ENCODE measurements around the gene LRRTM2. TPM values are rescaled to one million over a fixed set of nuclear protein-coding genes. Genes with fewer than 3 reads are reported as not detected.
A peak's percentile ranks its signal among the peaks of the same experiment; 100 is the strongest.

The LRRTM2 gene
- polyA plus RNA-seq, 3 donors = 0.02 TPM; not detected in 2

DNA sequence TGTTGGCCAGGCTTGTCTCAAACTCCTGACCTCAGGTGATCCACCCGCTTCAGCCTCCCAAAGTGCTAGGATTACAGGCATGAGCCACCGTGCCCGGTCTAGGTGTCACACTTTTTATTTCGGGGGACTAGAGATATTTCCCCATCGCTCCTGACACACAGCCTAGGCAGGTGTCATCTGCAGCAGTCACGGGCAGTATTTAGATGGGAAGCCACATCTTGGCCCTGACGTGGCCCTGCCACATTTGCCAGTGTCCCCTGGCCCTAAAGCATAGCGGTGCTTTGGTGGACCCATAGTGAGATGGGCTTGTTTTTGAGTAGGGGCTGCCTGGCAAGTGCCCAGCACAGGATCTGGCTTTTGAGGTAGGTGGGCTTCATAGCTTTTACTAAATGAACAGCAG lies 45.0 kb upstream of the LRRTM2 start:
- Mint-ChIP-seq H3K4me1 (no peaks in the 10 kb centered on the region), H3K27ac (no peak overlapping the region), H3K36me3 (peaks cover 53 to 57% of the 10 kb centered on the region in 2 donors), H3K9me3 (no peaks in the 10 kb centered on the region), H3K4me3 (no peak overlapping the region), H3K27me3 (ENCODE audit: low read depth in 3 of 3) (peaks cover 0 to 2% (median 0%) of the 10 kb centered on the region in 3 donors)
- H3K79me2 ChIP-seq (ENCODE audit: insufficient read depth, low read length) = no peaks in the 10 kb centered on the region
- DNase-seq = no peak
- no peaks in the 10 kb centered on the region for H3K27me3 ChIP-seq (ENCODE audit: control insufficient read depth in 2 of 2, insufficient read depth in 2 of 2, low read length in 2 of 2)
- H4K20me1 ChIP-seq (ENCODE audit: insufficient read depth, low read length) = peaks cover 18% of the 10 kb centered on the region
- no peak overlapping the region for H2AFZ ChIP-seq (ENCODE audit: insufficient read depth, low read depth, low read length, poor library complexity, severe bottlenecking)
- H3K9me3 ChIP-seq (replicated peaks in 1 of 2; ENCODE audit: control insufficient read depth in 1 of 2, insufficient read depth in 1 of 2, low read length in 2 of 2) = no peaks in the 10 kb centered on the region
- no peak overlapping the region for H3K4me2 ChIP-seq (replicated peaks; ENCODE audit: extremely low read depth, low read length, poor library complexity, severe bottlenecking)
- TF ChIP-seq, protein P1, sequence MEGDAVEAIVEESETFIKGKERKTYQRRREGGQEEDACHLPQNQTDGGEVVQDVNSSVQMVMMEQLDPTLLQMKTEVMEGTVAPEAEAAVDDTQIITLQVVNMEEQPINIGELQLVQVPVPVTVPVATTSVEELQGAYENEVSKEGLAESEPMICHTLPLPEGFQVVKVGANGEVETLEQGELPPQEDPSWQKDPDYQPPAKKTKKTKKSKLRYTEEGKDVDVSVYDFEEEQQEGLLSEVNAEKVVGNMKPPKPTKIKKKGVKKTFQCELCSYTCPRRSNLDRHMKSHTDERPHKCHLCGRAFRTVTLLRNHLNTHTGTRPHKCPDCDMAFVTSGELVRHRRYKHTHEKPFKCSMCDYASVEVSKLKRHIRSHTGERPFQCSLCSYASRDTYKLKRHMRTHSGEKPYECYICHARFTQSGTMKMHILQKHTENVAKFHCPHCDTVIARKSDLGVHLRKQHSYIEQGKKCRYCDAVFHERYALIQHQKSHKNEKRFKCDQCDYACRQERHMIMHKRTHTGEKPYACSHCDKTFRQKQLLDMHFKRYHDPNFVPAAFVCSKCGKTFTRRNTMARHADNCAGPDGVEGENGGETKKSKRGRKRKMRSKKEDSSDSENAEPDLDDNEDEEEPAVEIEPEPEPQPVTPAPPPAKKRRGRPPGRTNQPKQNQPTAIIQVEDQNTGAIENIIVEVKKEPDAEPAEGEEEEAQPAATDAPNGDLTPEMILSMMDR (IDR thresholded peaks at IDR 0.05) = no peak
- 100% methylated on average over 8 of the region's 8 CpGs for WGBS (ENCODE audit: insufficient coverage)
- H3K9ac ChIP-seq (ENCODE audit: insufficient read depth, low read length, poor library complexity, severe bottlenecking) = no peak overlapping the region
- intact Hi-C loops (cut with micrococcal nuclease) = no loop called here
- H3K36me3 ChIP-seq (replicated peaks in 1 of 2; ENCODE audit: control insufficient read depth in 1 of 2, insufficient read depth in 2 of 2, low read length in 2 of 2) = peaks cover 28 to 79% of the 10 kb centered on the region in 2 donors
- no peak overlapping the region for H3K27ac ChIP-seq (ENCODE audit: low read depth in 1 of 2, low read length in 2 of 2)
- no peak overlapping the region for H3K4me3 ChIP-seq (replicated peaks in 1 of 3; ENCODE audit: low read depth in 2 of 3, low read length in 3 of 3)
- H3K4me1 ChIP-seq (ENCODE audit: control insufficient read depth in 1 of 2, insufficient read depth in 2 of 2, low read length in 2 of 2) = no peaks in the 10 kb centered on the region

DNA sequence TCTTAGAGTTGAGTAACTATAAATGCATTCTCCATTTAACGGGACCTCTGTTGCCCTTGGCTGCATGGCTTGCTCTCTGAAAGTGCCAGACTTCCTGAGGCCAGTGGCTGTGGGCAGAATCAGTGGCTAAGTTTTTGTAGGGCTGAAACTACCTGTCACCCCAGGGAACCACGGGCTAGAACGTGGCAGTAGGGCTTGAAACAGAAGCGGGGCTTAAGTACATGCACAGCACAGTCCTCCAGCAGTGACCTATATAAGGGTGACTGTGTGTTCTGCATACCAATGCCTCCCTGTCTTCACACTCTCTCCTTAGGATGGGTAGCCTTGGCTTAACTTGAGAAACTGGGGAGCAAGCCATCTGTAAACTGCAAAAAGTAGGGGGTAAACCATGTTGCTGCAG lies 43.6 kb upstream of the LRRTM2 start:
- Histone ChIP-seq H3K79me2 (ENCODE audit: insufficient read depth, low read length) (no peaks in the 10 kb centered on the region), H3K9me3 (replicated peaks in 1 of 2; ENCODE audit: control insufficient read depth in 1 of 2, insufficient read depth in 1 of 2, low read length in 2 of 2) (no peaks in the 10 kb centered on the region), H4K20me1 (ENCODE audit: insufficient read depth, low read length) (peaks cover 15% of the 10 kb centered on the region), H3K36me3 (replicated peaks in 1 of 2; ENCODE audit: control insufficient read depth in 1 of 2, insufficient read depth in 2 of 2, low read length in 2 of 2) (peaks cover 16 to 77% of the 10 kb centered on the region in 2 donors), H3K4me2 (replicated peaks; ENCODE audit: extremely low read depth, low read length, poor library complexity, severe bottlenecking) (no peak overlapping the region), H3K27ac (ENCODE audit: low read depth in 1 of 2, low read length in 2 of 2) (no peak overlapping the region), H2AFZ (ENCODE audit: insufficient read depth, low read depth, low read length, poor library complexity, severe bottlenecking) (no peak overlapping the region), H3K4me1 (ENCODE audit: control insufficient read depth in 1 of 2, insufficient read depth in 2 of 2, low read length in 2 of 2) (no peaks in the 10 kb centered on the region), H3K4me3 (replicated peaks in 1 of 3; ENCODE audit: low read depth in 2 of 3, low read length in 3 of 3) (no peak overlapping the region), H3K27me3 (ENCODE audit: control insufficient read depth in 2 of 2, insufficient read depth in 2 of 2, low read length in 2 of 2) (no peaks in the 10 kb centered on the region), H3K9ac (ENCODE audit: insufficient read depth, low read length, poor library complexity, severe bottlenecking) (no peak overlapping the region)
- WGBS (ENCODE audit: insufficient coverage) = 100% methylated on average over 1 of the region's 4 CpGs
- Mint-ChIP-seq H3K27me3 (ENCODE audit: low read depth in 3 of 3) (peaks cover 0 to 4% (median 0%) of the 10 kb centered on the region in 3 donors), H3K9me3 (no peaks in the 10 kb centered on the region), H3K4me3 (no peak overlapping the region), H3K4me1 (no peaks in the 10 kb centered on the region), H3K36me3 (peaks cover 50 to 54% of the 10 kb centered on the region in 2 donors), H3K27ac (peak overlapping the region in 1 of 7 donors; percentile 19)
- TF ChIP-seq, protein P1 (IDR thresholded peaks at IDR 0.05) = no peak
- intact Hi-C loops (cut with micrococcal nuclease) = no loop called here
- no peak for DNase-seq
